Activated naive CD8-positive, alpha-beta T cell treated with anti-CD3 and anti-CD28 coated beads, Interleukin-2, amount 10 ng/mL, durations not matched to agents 7 days and 5 days (primary cell): Measurements from ENCODE around the gene NOXA1. TPM values are rescaled to one million over a fixed set of nuclear protein-coding genes. Genes with fewer than 3 reads are reported as not detected.
"Not testable (repeated sequence)": the region's sequence is repeated elsewhere in the genome, so short reads cannot be mapped to it uniquely, and the experiment has no call there.

Source experiments
- ATAC-seq: fragments of 150-1000 bp; cut with Tn5 transposase; one replicate; pipeline ENCODE4 v1.10.0; 2021; ENCODE audit warnings: low read depth, moderate library complexity
- POLR2A ChIA-PET: fragments of 350-600 bp; sonication (Branson Sonifier 250); formaldehyde crosslinking; loops from one replicate; lab custom pipeline; 2021; ENCODE audit warnings: antibody characterized with exemption; lab: Charles Lee
- DNase-seq: peaks from one replicate; pipeline ENCODE4 v3.0.0; 2021
- H3K27ac Mint-ChIP-seq: one replicate; pipeline ENCODE4 v1.8.0; 2022; ENCODE audit warnings: mild to moderate bottlenecking, mixed read lengths
- H3K27me3 Mint-ChIP-seq: one replicate; pipeline ENCODE4 v1.8.0; 2022; ENCODE audit warnings: mild to moderate bottlenecking, moderate library complexity, mixed read lengths
- H3K36me3 Mint-ChIP-seq: one replicate; pipeline ENCODE4 v1.8.0; 2021; ENCODE audit warnings: mild to moderate bottlenecking, mixed read lengths
- H3K4me1 Mint-ChIP-seq: one replicate; pipeline ENCODE4 v1.8.0; 2021; ENCODE audit warnings: mixed read lengths
- H3K4me3 Mint-ChIP-seq: one replicate; pipeline ENCODE4 v1.8.0; 2022; ENCODE audit warnings: mild to moderate bottlenecking, moderate library complexity, mixed read lengths
- H3K9me3 Mint-ChIP-seq: one replicate; pipeline ENCODE4 v1.8.0; 2021; ENCODE audit warnings: mixed read lengths
- total RNA-seq, 2 experiments: library from RNA; stranded (reverse); gene quantifications; one replicate each; pipeline ENCODE4 v1.2.3, GENCODE V29; 2021

NOXA1 gene
- total RNA-seq, 2 experiments from 2014 or later = 2.8 to 3.7 TPM

- DNase-seq = no peak
- Mint-ChIP-seq H3K36me3 (peaks cover 4% of the 10 kb centered on the region), H3K4me3 (no peak overlapping the region), H3K27ac (no peak overlapping the region), H3K27me3 (no peaks in the 10 kb centered on the region), H3K9me3 (peaks cover 5% of the 10 kb centered on the region), H3K4me1 (no peaks in the 10 kb centered on the region)
- POLR2A ChIA-PET = no interaction called here
- ATAC-seq = no peak
Measured at GRCh38 chr9:137383081-137383783, 40.0 kb upstream of the NOXA1 start.

GRCh38 chr9:137383784-137384756, 39.1 kb upstream of the NOXA1 start:
- H3K4me1 Mint-ChIP-seq = no peaks in the 10 kb centered on the region
- H3K4me3 Mint-ChIP-seq = no peak overlapping the region
- no peaks in the 10 kb centered on the region for H3K36me3 Mint-ChIP-seq
- no peak overlapping the region for H3K27ac Mint-ChIP-seq
- peaks cover 2% of the 10 kb centered on the region for H3K9me3 Mint-ChIP-seq
- POLR2A ChIA-PET = interaction anchor here (0.6 kb wide), 1 partner anchor 687 kb away, joined by 3 read pairs; no protein-coding TSS in a partner anchor
- no peak for ATAC-seq
- no peaks in the 10 kb centered on the region for H3K27me3 Mint-ChIP-seq
- no peak for DNase-seq

GRCh38 chr9:137385061-137385655, 38.0 kb upstream of the NOXA1 start:
- no peak for DNase-seq
- ATAC-seq = no peak
- Mint-ChIP-seq H3K9me3 (no peaks in the 10 kb centered on the region), H3K27me3 (no peaks in the 10 kb centered on the region), H3K27ac (no peak overlapping the region), H3K4me1 (no peaks in the 10 kb centered on the region), H3K36me3 (no peaks in the 10 kb centered on the region), H3K4me3 (no peak overlapping the region)
- POLR2A ChIA-PET = no interaction called here

GRCh38 chr9:137386507-137387113, 36.6 kb upstream of the NOXA1 start:
- not testable (repeated sequence) for DNase-seq, H3K9me3 Mint-ChIP-seq, H3K4me3 Mint-ChIP-seq, ATAC-seq, H3K27me3 Mint-ChIP-seq, H3K4me1 Mint-ChIP-seq, H3K36me3 Mint-ChIP-seq
- peak overlapping the region; percentile 84 for H3K27ac Mint-ChIP-seq
- POLR2A ChIA-PET = interaction anchor here (1.0 to 2.1 kb wide), 3 partner anchors 66 to 256 kb away, joined by 3 to 6 read pairs (median 3); partner anchors contain the start of gene NRARP

- peak; percentile 76 for ATAC-seq
- DNase-seq = no peak
- no peaks in the 10 kb centered on the region for H3K27me3 Mint-ChIP-seq
- no peaks in the 10 kb centered on the region for H3K36me3 Mint-ChIP-seq
- H3K4me1 Mint-ChIP-seq = peaks cover 2% of the 10 kb centered on the region
- POLR2A ChIA-PET = interaction anchor here (1.0 to 2.1 kb wide), 3 partner anchors 67 to 257 kb away, joined by 3 to 6 read pairs (median 3); partner anchors contain the start of gene NRARP
- peak overlapping the region; percentile 28 for H3K4me3 Mint-ChIP-seq
- peak overlapping the region; percentile 84 for H3K27ac Mint-ChIP-seq
- H3K9me3 Mint-ChIP-seq = no peaks in the 10 kb centered on the region
Measured at GRCh38 chr9:137387114-137387890, 35.9 kb upstream of the NOXA1 start.

- H3K27ac Mint-ChIP-seq = peak overlapping the region; percentile 84
- no peak for ATAC-seq
- H3K4me3 Mint-ChIP-seq = no peak overlapping the region
Measured at GRCh38 chr9:137387891-137388560, 35.2 kb upstream of the NOXA1 start.

GRCh38 chr9:137388589-137389427, 34.4 kb upstream of the NOXA1 start:
- Mint-ChIP-seq H3K27ac (peak overlapping the region; percentile 61), H3K4me1 (peaks cover 2% of the 10 kb centered on the region), H3K4me3 (no peak overlapping the region), H3K27me3 (no peaks in the 10 kb centered on the region), H3K9me3 (no peaks in the 10 kb centered on the region), H3K36me3 (no peaks in the 10 kb centered on the region)
- DNase-seq (no peak), ATAC-seq (no peak)
- POLR2A ChIA-PET = interaction anchor here (2.1 kb wide), 1 partner anchor 87 kb away, joined by 6 read pairs; the partner anchor contains the start of gene NRARP

More at GRCh38 chr9:137387891-137388560, 35.2 kb upstream of the NOXA1 start:
- no peak for DNase-seq
- POLR2A ChIA-PET = interaction anchor here (1.0 to 2.1 kb wide), 2 partner anchors 68 to 86 kb away, joined by 3 to 6 read pairs; partner anchors contain the start of gene NRARP
- peaks cover 2% of the 10 kb centered on the region for H3K4me1 Mint-ChIP-seq
- no peaks in the 10 kb centered on the region for H3K36me3 Mint-ChIP-seq
- H3K9me3 Mint-ChIP-seq = no peaks in the 10 kb centered on the region
- H3K27me3 Mint-ChIP-seq = no peaks in the 10 kb centered on the region

- H3K9me3 Mint-ChIP-seq = no peaks in the 10 kb centered on the region
- H3K4me1 Mint-ChIP-seq = peaks cover 2% of the 10 kb centered on the region
- no peak overlapping the region for H3K4me3 Mint-ChIP-seq
- DNase-seq (no peak), ATAC-seq (no peak)
- no peaks in the 10 kb centered on the region for H3K27me3 Mint-ChIP-seq
- POLR2A ChIA-PET = no interaction called here
- H3K27ac Mint-ChIP-seq = no peak overlapping the region
- H3K36me3 Mint-ChIP-seq = no peaks in the 10 kb centered on the region
Measured at GRCh38 chr9:137389428-137389746, 33.8 kb upstream of the NOXA1 start.

- no peaks in the 10 kb centered on the region for H3K27me3 Mint-ChIP-seq
- peaks cover 2% of the 10 kb centered on the region for H3K4me1 Mint-ChIP-seq
- no peak for ATAC-seq
- no peak overlapping the region for H3K27ac Mint-ChIP-seq
- no peak overlapping the region for H3K4me3 Mint-ChIP-seq
- DNase-seq = no peak
- H3K36me3 Mint-ChIP-seq = no peaks in the 10 kb centered on the region
- no peaks in the 10 kb centered on the region for H3K9me3 Mint-ChIP-seq
- POLR2A ChIA-PET = no interaction called here
Measured at GRCh38 chr9:137390553-137391410, 32.4 kb upstream of the NOXA1 start.

- no peak for ATAC-seq
- H3K36me3 Mint-ChIP-seq = no peaks in the 10 kb centered on the region
- no peak overlapping the region for H3K27ac Mint-ChIP-seq
- no peaks in the 10 kb centered on the region for H3K27me3 Mint-ChIP-seq
- DNase-seq = no peak
- POLR2A ChIA-PET = no interaction called here
- H3K4me3 Mint-ChIP-seq = no peak overlapping the region
- peaks cover 2% of the 10 kb centered on the region for H3K4me1 Mint-ChIP-seq
- H3K9me3 Mint-ChIP-seq = no peaks in the 10 kb centered on the region
Measured at GRCh38 chr9:137391411-137391754, 31.8 kb upstream of the NOXA1 start.
